HG03565 (cell line): ENCODE results near the gene NDOR1.
"Not testable (repeated sequence)": the region's sequence is repeated elsewhere in the genome, so short reads cannot be mapped to it uniquely, and the experiment has no call there.

Source experiments
- ATAC-seq: cut with Tn5 transposase; IDR thresholded peaks from one replicate; pipeline ENCODE4 v1.9.1; 2021; ENCODE audit warnings: mild to moderate bottlenecking, moderate library complexity; ENCODE audit not compliant: unreplicated experiment

NDOR1 gene

GRCh38 chr9:137255448-137256114 lies 50.1 kb downstream of the NDOR1 start:
- peak; percentile 20 for ATAC-seq

GRCh38 chr9:137256362-137256761 lies 50.9 kb downstream of the NDOR1 start:
- no peak for ATAC-seq

- no peak for ATAC-seq
These were observed 51.4 kb downstream of the NDOR1 start for GRCh38 chr9:137256856-137257255.

GRCh38 chr9:137262173-137262908 lies 56.8 kb downstream of the NDOR1 start:
- not testable (repeated sequence) for ATAC-seq

GRCh38 chr9:137262909-137263285 lies 57.4 kb downstream of the NDOR1 start:
- ATAC-seq: no peak

GRCh38 chr9:137263506-137263905 lies 58.0 kb downstream of the NDOR1 start:
- no peak for ATAC-seq

- no peak for ATAC-seq
These were observed 58.6 kb downstream of the NDOR1 start for GRCh38 chr9:137264067-137264466.

GRCh38 chr9:137265496-137266161 lies 60.1 kb downstream of the NDOR1 start:
- no peak for ATAC-seq

- ATAC-seq: no peak
These were observed 60.6 kb downstream of the NDOR1 start for GRCh38 chr9:137266162-137266527.
